ENCODE data around the gene CACNG1. TPM values are rescaled to one million over a fixed set of nuclear protein-coding genes. Genes with fewer than 3 reads are reported as not detected.

CACNG1 gene
- total RNA-seq, 1 experiment from 2014 or later, result not detected

DNA sequence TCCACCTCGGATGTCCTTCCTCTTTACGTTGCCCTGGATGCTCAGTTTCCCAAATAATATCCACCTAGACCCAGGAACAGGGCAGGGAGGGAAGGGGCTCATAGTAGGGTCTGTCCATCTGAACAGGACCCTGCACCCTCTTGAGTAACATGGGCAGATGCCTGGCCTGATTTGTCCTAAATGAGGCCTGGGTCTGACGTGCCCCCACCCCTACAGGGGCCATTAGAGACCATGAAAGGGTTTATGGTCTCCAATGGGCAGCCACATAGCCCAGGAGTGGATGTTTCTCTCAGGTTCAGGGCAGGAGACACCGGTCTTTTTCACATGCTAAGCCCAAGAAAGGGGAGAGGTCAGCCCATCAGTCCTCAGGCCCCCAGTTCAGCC, 6.8 kb downstream of the CACNG1 start:
- Histone ChIP-seq H3K14ac (ENCODE audit: insufficient read depth, low read length) (no peak overlapping the region; the same call in 1 of the 2 replicates), H3K23ac (ENCODE audit: insufficient read length, low read depth, low read length) (no peak overlapping the region), H3K18ac (ENCODE audit: insufficient read length, low read depth, low read length) (no peak overlapping the region), H3K23me2 (ENCODE audit: insufficient read length, low read depth, low read length, poor library complexity, severe bottlenecking) (no peaks in the 10 kb centered on the region), H3K27ac (ENCODE audit: insufficient read length, low read depth, low read length) (no peak overlapping the region), H3T11ph (ENCODE audit: low read length) (no peak overlapping the region), H3K79me2 (ENCODE audit: insufficient read depth, low read length) (no peaks in the 10 kb centered on the region), H3K27me3 (ENCODE audit: insufficient read depth, low read length) (no peaks in the 10 kb centered on the region), H2BK12ac (ENCODE audit: insufficient read length, low read depth, low read length) (no peak overlapping the region), H2BK15ac (ENCODE audit: low read depth, low read length) (no peak overlapping the region), H2BK20ac (ENCODE audit: low read depth, low read length, poor library complexity, severe bottlenecking) (no peak overlapping the region), H4K20me1 (ENCODE audit: control insufficient read depth, insufficient read depth, insufficient read length) (no peaks in the 10 kb centered on the region), H2BK120ac (ENCODE audit: low read depth, low read length, poor library complexity, severe bottlenecking) (no peak overlapping the region), H4K8ac (replicated peaks; ENCODE audit: insufficient read length, low read depth, low read length) (no peak overlapping the region), H3K4ac (ENCODE audit: low read depth, low read length) (no peak overlapping the region), H2AFZ (ENCODE audit: low read length) (no peak overlapping the region), H3K56ac (ENCODE audit: insufficient read length, low read depth, low read length) (no peak overlapping the region), H3K4me2 (ENCODE audit: insufficient read depth, insufficient read length, low read length) (no peak overlapping the region), H3K79me1 (ENCODE audit: insufficient read depth, low read depth, low read length, poor library complexity, severe bottlenecking) (no peaks in the 10 kb centered on the region), H3K9me3 (ENCODE audit: control insufficient read depth, low read depth, low read length) (no peaks in the 10 kb centered on the region), H4K91ac (ENCODE audit: insufficient read length, low read depth, low read length) (no peak overlapping the region), H3K9ac (ENCODE audit: extremely low read depth, insufficient read length, low read length) (no peak overlapping the region), H2BK5ac (ENCODE audit: insufficient read length, low read length) (no peak overlapping the region), H2AK5ac (ENCODE audit: insufficient read length, low read length) (no peak overlapping the region), H4K5ac (ENCODE audit: insufficient read length, low read depth, low read length) (no peak overlapping the region), H3K4me1 (ENCODE audit: insufficient read depth, low read length) (no peaks in the 10 kb centered on the region)
- Mint-ChIP-seq H3K36me3 (ENCODE audit: insufficient read depth in 1 of 3, low read depth in 3 of 3) (peaks cover 0 to 14% (median 8%) of the 10 kb centered on the region in 3 experiments; a peak in 4 of 7 replicates), H3K4me1 (peaks cover 0 to 3% of the 10 kb centered on the region in 2 experiments; a peak in 2 of 4 replicates), H3K27ac (no peak overlapping the region), H3K9me3 (peaks cover 22 to 24% of the 10 kb centered on the region in 2 experiments), H3K27me3 (ENCODE audit: low read depth) (peaks cover 3% of the 10 kb centered on the region), H3K4me3 (no peak overlapping the region)
- WGBS (ENCODE audit: extremely low coverage, insufficient read length, low lambda C conversion rate), result no CpG with 5 or more reads among the region's 4 CpGs
- TF ChIP-seq, protein P1, sequence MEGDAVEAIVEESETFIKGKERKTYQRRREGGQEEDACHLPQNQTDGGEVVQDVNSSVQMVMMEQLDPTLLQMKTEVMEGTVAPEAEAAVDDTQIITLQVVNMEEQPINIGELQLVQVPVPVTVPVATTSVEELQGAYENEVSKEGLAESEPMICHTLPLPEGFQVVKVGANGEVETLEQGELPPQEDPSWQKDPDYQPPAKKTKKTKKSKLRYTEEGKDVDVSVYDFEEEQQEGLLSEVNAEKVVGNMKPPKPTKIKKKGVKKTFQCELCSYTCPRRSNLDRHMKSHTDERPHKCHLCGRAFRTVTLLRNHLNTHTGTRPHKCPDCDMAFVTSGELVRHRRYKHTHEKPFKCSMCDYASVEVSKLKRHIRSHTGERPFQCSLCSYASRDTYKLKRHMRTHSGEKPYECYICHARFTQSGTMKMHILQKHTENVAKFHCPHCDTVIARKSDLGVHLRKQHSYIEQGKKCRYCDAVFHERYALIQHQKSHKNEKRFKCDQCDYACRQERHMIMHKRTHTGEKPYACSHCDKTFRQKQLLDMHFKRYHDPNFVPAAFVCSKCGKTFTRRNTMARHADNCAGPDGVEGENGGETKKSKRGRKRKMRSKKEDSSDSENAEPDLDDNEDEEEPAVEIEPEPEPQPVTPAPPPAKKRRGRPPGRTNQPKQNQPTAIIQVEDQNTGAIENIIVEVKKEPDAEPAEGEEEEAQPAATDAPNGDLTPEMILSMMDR (conservative IDR thresholded peaks at IDR 0.05), result no peak
- DNase-seq, result no peak

Data from H9 (cell line).